Left ventricle myocardium superior (tissue), 1 donor: ENCODE results near the gene NPAS3. TPM values are rescaled to one million over a fixed set of nuclear protein-coding genes. Genes with fewer than 3 reads are reported as not detected.

Source experiments
- ATAC-seq: fragments of 200-7000 bp; cut with Tn5 transposase; one replicate; pipeline ENCODE4 v1.9.1; 2020; ENCODE audit warnings: mild to moderate bottlenecking, moderate library complexity
- DNase-seq: peaks from one replicate; pipeline ENCODE4 v3.0.0-alpha.2; 2020
- intact Hi-C: fragments of 100-400 bp; cut with micrococcal nuclease; formaldehyde crosslinking; loops from one replicate; pipeline ENCODE4 v1.11.0; 2022
- total RNA-seq: library from RNA; stranded (reverse); fragmentation: NEBNext Ultra II Directional; extraction: Animal tissue kit (Norgen Biotek cat#: 25700); gene quantifications from one replicate; pipeline ENCODE4 v1.2.1, GENCODE V29; 2021
- donor health status: DM: no; HTN: yes; CAD: no; lungs with severe emphysema.

The NPAS3 gene
- total RNA-seq, 1 donor from 2014 or later = 1.1 TPM

DNA sequence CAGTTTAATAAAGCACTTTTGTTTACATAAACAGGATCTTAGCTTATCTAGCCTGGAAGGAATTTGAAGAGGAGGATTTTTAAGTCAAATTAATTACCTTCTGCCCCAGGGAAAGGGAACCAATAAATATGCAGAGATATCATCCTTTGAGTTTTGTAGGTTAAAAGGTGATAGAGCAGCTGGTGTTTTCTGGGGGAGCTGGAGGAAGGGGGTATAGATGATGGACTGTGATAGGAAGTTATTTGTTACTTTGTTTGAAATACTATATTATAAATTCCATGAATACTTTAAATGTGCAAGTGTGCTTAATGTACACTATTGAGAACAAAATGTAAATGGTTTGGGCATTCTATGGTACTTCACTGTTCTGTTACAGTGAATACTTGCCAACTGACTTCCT is 55.2 kb downstream of the NPAS3 start:
- intact Hi-C loops = loop anchor here (10.0 kb wide), 1 partner anchor 419 kb away; no protein-coding TSS in a partner anchor

GRCh38 chr14:32996343-32996742 is 57.7 kb downstream of the NPAS3 start:
- DNase-seq (no peak), ATAC-seq (no peak)
- intact Hi-C loops = loop anchor here (5.0 to 10.0 kb wide), 2 partner anchors 284 to 422 kb away; no protein-coding TSS in a partner anchor

More for the DNA sequence above, 55.2 kb downstream of the NPAS3 start:
- ATAC-seq (no peak), DNase-seq (no peak)

DNA sequence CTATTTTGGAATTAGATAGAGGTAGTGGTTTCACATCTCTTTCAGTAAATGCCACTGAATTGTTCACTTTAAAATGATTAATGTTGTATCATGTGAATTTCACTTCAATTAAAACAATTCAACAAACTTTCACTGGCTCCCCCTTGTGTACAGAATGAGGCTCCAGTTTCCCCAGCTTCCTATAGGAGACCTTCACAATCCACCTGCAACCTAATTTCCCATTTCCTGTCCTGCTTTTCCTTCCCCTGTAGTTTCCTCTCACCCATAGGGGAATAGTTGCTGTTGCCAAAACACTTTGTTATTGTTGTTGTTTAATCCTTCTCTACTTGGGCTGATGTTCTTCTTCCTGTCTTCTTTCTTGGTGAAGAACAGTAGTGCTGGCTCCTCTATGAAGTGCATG is 59.8 kb downstream of the NPAS3 start:
- intact Hi-C loops = loop anchor here (5.0 to 10.0 kb wide), 2 partner anchors 286 to 424 kb away; no protein-coding TSS in a partner anchor
- no peak for DNase-seq

DNA sequence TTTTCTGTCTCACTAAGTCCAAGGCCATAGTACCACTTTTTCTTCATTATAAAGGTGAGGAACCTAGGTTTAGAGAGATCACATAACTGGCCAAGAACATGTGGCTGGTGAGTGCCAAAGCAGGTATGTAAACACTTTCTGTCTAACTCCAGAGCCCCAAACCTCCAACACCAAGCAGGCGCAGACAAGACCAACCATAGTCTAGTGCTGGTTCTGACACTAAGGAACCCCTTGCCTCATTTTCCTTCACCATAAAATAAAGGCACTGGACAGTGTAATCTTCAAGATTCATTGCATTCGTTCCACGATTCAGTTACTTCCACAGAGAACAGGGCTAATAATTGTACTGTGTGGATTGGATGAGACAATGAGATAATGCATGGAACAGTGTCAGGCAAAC is 71.0 kb downstream of the NPAS3 start:
- intact Hi-C loops = no loop called here
- ATAC-seq = no peak
- no peak for DNase-seq

More for the DNA sequence above, 59.8 kb downstream of the NPAS3 start:
- peak; percentile 36 for ATAC-seq

GRCh38 chr14:33010495-33010894 is 71.8 kb downstream of the NPAS3 start:
- intact Hi-C loops = no loop called here
- ATAC-seq (peak; percentile 78), DNase-seq (no peak)

- no peak for ATAC-seq
- DNase-seq = no peak
- intact Hi-C loops = no loop called here
Observed at GRCh38 chr14:33014710-33015109, 76.0 kb downstream of the NPAS3 start.

DNA sequence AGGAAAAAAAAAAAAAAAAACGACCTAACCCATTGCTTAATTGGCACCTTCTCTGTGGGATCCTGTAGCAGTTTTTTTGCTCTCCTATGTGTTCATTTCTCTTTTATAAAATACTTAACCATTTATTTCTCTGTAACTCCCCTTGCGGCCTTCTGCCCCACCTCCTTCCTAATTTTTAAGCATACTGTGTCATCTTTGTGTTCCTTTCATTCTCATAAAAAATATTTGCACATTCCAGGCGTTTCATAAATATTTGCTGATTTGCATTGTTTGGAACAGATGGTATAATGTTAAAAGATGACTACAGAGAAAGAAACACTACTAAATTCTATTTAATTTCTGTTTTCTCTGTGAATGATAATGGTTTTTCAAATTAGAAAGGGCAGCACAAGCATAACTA is 77.9 kb downstream of the NPAS3 start:
- ATAC-seq (no peak), DNase-seq (no peak)
- intact Hi-C loops = no loop called here

DNA sequence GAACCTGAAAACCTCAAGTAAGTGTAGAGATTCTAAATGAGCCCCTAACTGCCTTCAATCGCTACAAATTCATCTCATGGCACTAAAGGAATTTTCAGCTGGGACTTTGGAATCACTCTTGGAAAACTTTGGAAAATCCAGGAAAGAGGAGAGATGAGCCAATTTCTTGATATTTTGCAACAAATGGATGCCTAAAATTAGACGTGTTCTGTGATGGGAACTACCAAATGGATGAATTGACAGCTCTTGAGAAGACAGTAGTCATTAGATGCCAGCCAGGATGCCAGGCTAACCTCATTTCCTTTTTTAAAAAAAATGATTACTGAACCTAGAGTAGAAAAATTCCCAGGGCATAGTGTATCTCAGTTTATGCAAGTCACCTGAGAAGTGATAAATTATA is 78.3 kb downstream of the NPAS3 start:
- ATAC-seq = no peak
- intact Hi-C loops = no loop called here
- no peak for DNase-seq

- intact Hi-C loops = no loop called here
- DNase-seq (no peak), ATAC-seq (no peak)
Observed at GRCh38 chr14:33019346-33019745, 80.7 kb downstream of the NPAS3 start.

DNA sequence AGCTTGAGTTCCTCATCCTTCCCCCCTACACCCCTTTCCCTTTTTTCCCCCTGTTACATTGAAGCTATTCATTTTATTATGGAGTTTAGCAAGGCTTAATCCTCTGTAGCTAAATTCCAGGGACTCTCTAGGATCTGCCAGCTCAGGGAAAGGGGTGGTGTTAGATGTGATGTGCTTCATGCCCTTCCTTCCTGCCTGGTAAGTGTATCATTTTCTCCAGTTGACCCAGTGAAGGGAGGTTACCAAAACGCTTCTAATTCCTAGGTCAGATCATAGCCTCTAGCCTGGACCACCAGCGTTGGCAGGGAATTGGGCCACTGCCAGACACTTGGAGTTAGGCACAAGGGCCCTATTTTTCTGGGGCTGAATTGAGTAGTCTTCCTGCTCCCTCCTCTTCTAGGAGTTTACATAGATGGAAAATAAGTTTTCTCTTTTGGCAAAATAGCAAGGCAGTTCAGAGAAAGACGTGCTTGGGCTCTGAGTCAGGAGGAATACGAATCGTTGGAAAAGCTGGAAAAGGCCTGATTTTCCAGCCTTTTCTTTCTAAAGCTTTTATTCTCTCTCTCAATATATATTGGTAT is 88.3 kb downstream of the NPAS3 start:
- intact Hi-C loops = no loop called here
- DNase-seq (peak; percentile 30), ATAC-seq (peak; percentile 48)

DNA sequence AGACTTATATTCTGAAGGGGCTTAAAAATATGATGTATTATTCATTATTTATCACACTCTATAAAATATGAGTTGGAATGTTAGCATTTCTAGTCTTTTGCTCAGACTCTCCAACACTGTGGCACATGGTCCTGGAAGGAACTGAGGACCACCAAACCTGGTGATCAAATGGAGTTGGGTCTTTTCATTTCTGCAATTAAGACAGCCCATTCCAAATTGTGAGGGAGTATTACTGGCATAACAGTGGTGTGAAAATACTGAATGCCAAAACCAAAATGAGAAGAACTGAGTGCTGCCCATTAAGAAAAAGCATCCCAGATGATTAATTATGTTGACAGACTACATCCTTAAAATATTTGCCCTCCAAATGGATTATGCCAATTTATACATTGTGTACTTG is 90.8 kb downstream of the NPAS3 start:
- intact Hi-C loops = no loop called here
- no peak for ATAC-seq
- DNase-seq = no peak

- DNase-seq (no peak), ATAC-seq (no peak)
- intact Hi-C loops = no loop called here
Observed at GRCh38 chr14:33030386-33030785, 91.7 kb downstream of the NPAS3 start.

GRCh38 chr14:33035416-33036194 is 96.9 kb downstream of the NPAS3 start:
- no peak for DNase-seq
- intact Hi-C loops = no loop called here
- no peak for ATAC-seq

- intact Hi-C loops = no loop called here
- DNase-seq (no peak), ATAC-seq (no peak)
Observed at GRCh38 chr14:33039311-33039710, 100.6 kb downstream of the NPAS3 start.

- DNase-seq = no peak
- ATAC-seq = no peak
Observed at GRCh38 chr14:33040372-33041140, 101.9 kb downstream of the NPAS3 start.

DNA sequence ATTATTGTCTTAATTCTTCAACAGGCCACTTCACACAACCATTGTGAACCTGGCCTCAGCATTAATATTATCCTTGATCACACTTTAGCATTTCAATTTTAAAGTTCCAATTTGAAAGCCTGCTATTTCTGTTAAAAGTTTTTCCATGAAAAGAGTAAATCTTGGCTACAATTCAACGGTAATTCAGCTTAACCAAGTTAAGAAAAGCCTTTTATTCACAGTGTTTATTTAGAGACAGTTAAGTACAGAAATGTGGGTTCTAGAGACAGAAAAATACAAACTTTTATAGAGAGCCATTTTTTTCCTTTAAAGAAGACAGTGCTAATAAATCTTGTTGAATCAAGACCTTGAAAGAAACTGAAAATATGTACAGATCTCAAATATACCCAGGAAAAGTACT is 103.9 kb downstream of the NPAS3 start:
- intact Hi-C loops = no loop called here
- ATAC-seq (no peak), DNase-seq (no peak)

More at GRCh38 chr14:33040372-33041140, 101.9 kb downstream of the NPAS3 start:
- intact Hi-C loops = no loop called here

- intact Hi-C loops = no loop called here
- DNase-seq (no peak), ATAC-seq (no peak)
Observed at GRCh38 chr14:33045760-33046159, 107.1 kb downstream of the NPAS3 start.

DNA sequence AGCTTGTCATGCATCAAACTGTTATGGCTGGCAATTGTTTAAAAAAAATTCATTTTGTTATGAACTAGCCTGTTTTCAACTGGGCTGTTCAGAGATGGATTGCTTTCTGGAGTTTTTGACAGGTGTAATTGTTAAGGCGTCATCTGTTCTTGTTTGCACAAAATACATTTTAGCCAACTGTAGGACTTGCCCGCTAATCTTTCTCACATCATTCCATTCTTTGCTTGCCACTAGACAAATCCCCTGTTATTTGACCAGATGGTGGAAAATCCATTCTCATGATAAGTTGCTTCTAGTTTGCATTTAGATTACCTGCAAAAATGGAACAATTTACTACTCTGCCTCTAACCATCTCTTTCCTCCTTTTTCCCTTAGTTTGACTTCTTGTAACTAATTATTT is 114.3 kb downstream of the NPAS3 start:
- ATAC-seq = no peak
- DNase-seq = no peak
- intact Hi-C loops = no loop called here

- no peak for DNase-seq
- intact Hi-C loops = no loop called here
Observed at GRCh38 chr14:33056213-33056612, 117.5 kb downstream of the NPAS3 start.

GRCh38 chr14:33057585-33057984 is 118.9 kb downstream of the NPAS3 start:
- intact Hi-C loops = no loop called here
- ATAC-seq (no peak), DNase-seq (no peak)

More at GRCh38 chr14:33056213-33056612, 117.5 kb downstream of the NPAS3 start:
- no peak for ATAC-seq
